HG02840 (cell line): ENCODE data around the gene NEURL1B.
"Not testable (repeated sequence)": the region's sequence is repeated elsewhere in the genome, so short reads cannot be mapped to it uniquely, and the experiment has no call there.

Source experiments
- ATAC-seq: cut with Tn5 transposase; IDR thresholded peaks from one replicate; pipeline ENCODE4 v1.9.1; 2021; ENCODE audit warnings: mild to moderate bottlenecking, moderate library complexity, moderate number of reproducible peaks; ENCODE audit not compliant: unreplicated experiment, low FRiP score

The NEURL1B gene

GRCh38 chr5:172692451-172692850 lies 51.4 kb downstream of the NEURL1B start:
- no peak for ATAC-seq

DNA sequence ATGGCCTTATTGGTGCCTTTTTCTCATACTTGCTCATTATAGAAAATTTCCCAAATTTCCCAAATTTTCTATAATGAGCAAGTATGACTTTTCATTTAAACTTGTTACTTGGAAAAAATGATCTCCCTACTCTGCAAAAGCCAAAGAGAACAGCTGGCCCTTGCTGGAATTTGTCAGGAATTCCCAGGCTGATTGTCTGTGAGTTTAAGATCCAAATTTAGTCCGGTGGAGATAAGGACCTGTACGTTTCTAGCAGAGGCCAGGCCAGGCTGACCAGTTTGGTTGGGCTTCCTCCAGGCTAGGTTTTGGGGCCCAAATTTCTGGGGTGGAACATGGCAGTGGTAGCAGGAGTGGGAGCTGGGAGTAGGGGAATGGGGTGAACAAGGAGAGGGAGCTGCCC lies 51.9 kb downstream of the NEURL1B start:
- ATAC-seq = no peak

- ATAC-seq = no peak
Measured at GRCh38 chr5:172694061-172694460, 53.0 kb downstream of the NEURL1B start.

DNA sequence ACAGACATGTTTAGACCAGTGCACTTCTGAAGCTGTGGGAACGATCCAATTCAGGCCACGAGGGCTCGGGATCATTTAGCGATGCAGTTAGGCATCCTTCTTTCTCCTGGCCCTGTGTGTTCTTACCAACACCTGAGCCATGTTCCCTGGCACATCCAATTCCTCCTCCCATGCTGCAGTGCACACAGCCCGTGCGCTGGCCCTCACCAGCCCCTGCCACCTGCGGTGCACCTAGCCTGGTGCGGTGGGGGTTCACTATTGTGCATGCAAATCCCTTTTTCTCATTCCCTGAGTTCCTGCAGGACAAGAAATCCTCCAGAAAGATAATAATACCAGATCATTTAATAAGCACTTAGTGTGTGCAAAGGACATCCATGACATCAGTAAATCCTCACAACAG lies 53.5 kb downstream of the NEURL1B start:
- ATAC-seq = no peak

- no peak for ATAC-seq
Measured at GRCh38 chr5:172695232-172696054, 54.4 kb downstream of the NEURL1B start.

GRCh38 chr5:172696171-172696849 lies 55.2 kb downstream of the NEURL1B start:
- ATAC-seq = no peak

DNA sequence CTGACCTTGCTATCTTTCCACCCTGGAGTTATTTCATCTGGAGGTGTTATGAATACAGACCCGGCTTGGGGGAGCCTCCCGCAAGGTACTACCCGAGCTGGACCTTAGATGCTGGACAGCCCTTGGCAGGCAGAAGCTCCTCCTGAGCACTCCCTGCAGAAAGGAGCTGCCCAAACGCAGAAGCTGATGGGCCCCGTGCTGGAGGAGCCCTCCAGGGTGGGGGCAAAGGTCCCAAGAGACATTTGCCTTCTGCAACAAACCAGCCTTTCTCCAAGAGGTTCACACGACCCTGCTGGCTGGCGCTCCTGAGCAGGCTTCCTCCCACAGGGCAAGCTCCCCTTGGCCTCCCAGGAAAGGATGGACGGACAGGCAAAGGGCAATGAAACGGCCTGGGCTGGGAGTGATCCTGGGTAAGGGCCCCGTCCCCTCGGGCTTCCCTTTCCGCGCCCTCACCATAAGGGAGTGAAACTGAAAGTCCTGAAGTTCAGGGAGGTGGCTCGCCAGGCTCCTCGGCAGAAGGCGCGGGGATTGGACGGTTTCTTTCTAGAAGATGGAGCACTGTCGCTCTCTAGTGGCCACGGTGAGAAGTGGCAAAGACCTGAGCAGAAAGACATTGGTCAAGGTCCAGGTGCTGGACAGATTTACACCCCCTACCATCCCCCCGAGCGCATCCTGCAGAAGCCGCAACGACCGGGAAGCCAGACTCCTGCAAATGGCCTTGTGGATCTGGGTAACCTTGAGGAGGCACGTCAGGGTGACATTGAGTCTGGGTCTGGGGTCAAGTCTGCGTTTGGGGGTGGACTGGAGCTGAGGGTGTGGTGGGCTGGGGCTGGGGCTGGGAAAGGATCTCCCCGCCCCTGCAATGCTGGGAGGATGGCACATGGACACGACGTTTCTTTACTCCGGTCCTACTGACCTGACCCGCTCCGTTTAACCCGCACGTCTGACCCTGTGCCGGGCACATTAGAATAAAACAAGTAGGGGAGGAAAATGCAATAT lies 56.4 kb downstream of the NEURL1B start:
- ATAC-seq = no peak

GRCh38 chr5:172699423-172699822 lies 58.4 kb downstream of the NEURL1B start:
- ATAC-seq = no peak

DNA sequence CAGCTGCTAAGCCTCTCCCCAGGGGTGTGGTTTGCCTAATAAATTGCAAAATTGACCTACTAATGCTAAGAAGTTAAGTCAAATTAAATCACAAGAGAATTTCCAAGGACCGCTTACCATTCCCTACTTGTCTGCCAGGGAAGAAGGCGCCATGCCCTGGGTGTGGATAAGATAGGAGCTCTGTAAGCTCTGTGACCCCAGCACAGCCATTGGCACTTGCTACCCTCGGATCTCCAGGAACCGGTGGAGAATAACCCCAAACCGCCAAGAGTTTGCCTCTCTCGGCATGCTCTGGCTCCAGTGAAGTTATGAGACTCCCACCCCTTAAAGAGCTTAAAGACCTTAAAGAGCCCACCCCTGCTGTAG lies 58.9 kb downstream of the NEURL1B start:
- no peak for ATAC-seq

DNA sequence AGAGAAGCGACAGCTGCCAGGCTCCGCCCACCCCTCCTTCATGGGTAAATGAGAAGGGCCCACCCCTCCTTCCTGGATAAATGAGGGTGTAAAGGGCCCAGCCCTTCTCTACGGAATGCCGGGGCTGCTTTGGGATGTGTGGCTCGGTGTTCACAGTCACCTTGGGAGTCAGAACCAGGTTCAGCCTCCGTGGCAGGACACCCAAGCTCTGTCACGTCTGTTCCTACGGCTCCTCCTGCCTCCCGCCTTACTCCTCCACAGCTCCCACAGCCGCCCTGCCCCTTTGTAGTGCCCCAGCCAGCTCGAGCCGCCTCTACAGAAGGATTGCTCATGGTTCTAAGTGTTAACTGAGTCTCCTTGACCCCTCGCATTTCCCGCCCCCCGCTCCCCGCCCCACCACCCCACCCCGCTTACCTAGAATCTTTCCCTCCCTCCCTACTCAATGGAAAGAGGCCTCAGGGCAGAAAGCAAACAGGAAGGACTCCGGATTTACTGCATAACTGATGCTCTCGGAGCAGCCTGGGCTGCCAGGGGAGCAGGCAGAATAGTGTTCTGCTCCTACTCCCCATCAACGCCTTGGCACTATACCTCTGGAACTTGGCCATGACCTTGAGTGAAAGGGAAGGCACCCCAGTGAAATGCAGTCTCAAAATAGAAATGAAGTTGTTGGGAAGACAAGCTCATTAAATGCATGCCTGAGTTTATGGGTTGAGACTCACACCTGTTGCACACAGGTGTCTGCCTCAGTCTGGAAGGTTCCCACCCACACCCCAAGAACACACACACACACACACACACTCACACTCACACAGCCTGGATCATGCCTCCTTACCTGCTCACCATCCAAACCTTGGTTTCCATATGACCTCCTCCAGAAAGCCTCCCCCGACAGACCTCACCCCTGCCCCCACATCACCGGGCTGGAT lies 59.6 kb downstream of the NEURL1B start:
- ATAC-seq = no peak

GRCh38 chr5:172701291-172701656 lies 60.2 kb downstream of the NEURL1B start:
- no peak for ATAC-seq

DNA sequence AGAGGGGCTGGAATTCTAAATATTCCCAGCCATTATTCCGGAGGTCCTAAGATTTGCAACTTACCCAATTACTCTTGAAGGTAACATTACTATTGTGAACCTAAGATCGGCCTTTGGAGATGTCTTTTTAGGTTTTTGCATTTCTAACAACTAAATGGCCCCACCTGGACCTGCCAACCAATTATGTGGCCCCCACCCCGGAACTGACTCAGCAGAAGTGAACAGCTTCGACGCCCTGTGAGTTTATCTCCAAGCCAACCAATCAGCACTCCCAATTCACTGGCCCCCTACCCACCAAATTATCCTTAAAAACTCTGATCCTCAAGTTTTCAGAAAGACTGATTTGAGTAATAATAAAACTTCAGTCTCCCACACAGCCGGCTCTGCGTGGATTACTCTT lies 62.9 kb downstream of the NEURL1B start:
- ATAC-seq = no peak

GRCh38 chr5:172705576-172706084 lies 64.6 kb downstream of the NEURL1B start:
- ATAC-seq = no peak

DNA sequence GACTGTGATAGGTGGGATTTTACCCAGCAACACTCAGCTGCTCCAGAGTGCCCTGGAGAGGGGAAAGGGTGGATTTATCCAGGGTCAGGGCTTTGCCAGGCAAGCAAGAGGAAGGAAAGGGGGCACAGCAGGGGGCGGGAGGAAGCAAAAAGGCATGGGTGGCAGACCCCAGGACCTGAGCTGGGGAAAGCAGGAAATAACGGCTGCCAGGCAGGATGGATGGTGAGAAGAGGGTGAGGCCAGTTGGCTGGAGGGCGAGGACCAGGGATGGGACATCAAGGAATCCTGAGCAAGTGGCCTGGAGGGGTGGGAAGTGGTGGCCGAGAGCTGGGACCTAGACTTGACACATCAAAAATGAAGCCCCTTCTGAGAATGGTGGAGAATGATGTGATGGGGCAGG lies 65.7 kb downstream of the NEURL1B start:
- ATAC-seq = no peak

- ATAC-seq = no peak
Measured at GRCh38 chr5:172707285-172708182, 66.5 kb downstream of the NEURL1B start.

DNA sequence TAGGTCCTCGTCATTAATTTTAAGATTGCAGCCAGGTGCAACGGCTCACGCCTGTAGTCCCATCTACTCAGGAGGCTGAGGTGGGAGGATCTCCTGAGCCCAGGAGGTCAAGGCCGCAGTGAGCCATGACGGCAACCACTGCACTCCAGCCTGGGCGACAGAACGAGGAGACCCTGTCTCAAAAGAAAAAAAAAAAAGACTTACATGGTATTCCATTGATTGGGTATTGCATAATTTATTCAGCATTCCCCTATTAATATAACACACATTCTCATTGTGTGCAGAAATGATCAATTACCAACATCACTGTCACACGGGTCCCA lies 67.1 kb downstream of the NEURL1B start:
- no peak for ATAC-seq

DNA sequence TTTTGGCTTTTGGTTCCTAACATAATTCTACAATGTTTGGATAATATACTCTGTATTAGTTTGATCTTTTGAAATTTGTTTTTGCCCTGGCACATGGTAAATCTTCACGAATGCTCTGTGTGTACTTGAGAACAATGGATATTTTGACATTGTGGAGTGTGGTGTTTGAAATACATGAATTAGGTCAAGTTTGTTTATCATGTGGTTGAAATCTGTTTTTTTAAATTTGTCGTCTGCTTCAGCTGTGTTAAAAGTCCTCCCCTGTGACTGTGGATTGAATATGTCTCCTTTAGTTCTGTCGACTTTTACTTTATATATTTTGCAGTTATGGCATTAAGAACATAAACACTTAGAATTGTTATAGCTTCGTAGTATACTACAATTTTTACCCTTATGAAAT lies 69.6 kb downstream of the NEURL1B start:
- no peak for ATAC-seq

DNA sequence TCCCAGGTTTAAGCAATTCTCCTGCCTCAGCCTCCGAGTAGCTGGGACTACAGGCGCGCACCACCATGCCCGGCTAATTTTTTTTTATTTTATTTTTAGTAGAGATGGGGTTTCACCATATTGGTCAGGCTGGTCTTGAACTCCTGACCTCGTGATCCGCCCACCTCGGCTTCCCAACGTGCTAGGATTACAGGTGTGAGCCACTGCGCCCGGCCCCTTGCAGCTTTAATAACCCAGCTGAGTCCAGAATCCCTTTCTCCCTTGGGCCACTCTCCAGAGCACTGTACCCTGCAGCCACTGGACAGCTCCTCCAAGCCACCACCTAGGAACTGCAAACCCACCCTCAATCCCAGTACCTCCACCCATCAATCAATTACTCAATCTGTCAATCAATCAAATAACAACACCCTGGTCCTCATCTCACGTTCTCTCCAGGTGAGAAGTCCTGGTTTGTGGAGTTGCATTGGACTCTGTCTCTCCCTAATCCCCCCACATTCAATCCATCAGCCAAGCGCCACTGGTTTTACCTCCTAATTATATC lies 70.3 kb downstream of the NEURL1B start:
- ATAC-seq = not testable (repeated sequence)

GRCh38 chr5:172712610-172713009 lies 71.5 kb downstream of the NEURL1B start:
- ATAC-seq = no peak
